ENCODE measurements around the gene UBL7. TPM values are rescaled to one million over a fixed set of nuclear protein-coding genes. Genes with fewer than 3 reads are reported as not detected.
A peak's percentile ranks its signal among the peaks of the same experiment; 100 is the strongest.

UBL7 gene
- polyA plus RNA-seq, 3 donors: 43.4 to 103 (median 95.1) TPM

DNA sequence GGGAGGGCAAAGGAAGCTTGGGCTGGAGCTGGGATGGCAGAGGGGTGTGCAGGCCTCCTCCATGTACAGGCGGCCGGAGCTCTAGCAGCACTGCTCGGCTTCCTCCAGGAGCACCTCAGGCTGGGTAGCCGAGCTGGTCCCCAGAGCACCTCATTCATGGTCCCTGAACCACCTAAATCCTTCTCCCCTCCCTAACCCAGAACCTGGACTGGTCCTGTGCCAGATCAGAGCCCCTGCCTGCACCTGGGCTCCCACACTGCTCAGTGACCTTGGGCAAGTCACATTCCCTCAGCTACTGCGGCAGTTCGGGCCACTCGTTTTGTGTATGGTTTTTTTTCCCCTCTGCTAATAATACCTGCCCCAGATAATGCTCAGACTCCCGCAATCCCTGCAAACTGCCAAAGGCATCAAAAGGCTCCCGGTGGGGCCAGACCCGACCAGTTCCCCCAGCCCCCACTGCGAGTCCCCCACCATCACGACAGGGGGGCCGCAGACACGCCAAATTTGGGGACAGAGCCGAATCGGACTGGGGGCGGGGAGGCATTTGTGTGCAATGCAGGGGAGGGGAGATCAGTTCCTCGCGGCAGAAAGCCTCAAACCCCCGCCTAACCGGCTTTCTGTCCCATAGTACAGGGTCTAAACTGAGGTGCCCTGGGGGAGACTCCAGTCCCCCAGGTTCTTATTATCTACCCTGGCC, 28.5 kb downstream of the UBL7 start:
- no peak overlapping the region for H3K27ac ChIP-seq (ENCODE audit: low read depth in 1 of 2, low read length in 2 of 2)
- Mint-ChIP-seq H3K27ac (peak overlapping the region in 1 of 7 donors; percentile 50), H3K4me3 (peak overlapping the region; percentile 67 to 72), H3K9me3 (peaks cover 0 to 17% (median 0%) of the 10 kb centered on the region in 7 donors), H3K36me3 (peaks cover 0 to 11% of the 10 kb centered on the region in 2 donors), H3K27me3 (ENCODE audit: low read depth in 3 of 3) (peaks cover 23 to 51% (median 29%) of the 10 kb centered on the region in 3 donors), H3K4me1 (peaks cover 43% of the 10 kb centered on the region)
- no peaks in the 10 kb centered on the region for H3K36me3 ChIP-seq (replicated peaks in 1 of 2; ENCODE audit: control insufficient read depth in 1 of 2, insufficient read depth in 2 of 2, low read length in 2 of 2)
- H3K4me2 ChIP-seq (replicated peaks; ENCODE audit: extremely low read depth, low read length, poor library complexity, severe bottlenecking): peak overlapping the region; percentile 78
- TF ChIP-seq, protein P1, sequence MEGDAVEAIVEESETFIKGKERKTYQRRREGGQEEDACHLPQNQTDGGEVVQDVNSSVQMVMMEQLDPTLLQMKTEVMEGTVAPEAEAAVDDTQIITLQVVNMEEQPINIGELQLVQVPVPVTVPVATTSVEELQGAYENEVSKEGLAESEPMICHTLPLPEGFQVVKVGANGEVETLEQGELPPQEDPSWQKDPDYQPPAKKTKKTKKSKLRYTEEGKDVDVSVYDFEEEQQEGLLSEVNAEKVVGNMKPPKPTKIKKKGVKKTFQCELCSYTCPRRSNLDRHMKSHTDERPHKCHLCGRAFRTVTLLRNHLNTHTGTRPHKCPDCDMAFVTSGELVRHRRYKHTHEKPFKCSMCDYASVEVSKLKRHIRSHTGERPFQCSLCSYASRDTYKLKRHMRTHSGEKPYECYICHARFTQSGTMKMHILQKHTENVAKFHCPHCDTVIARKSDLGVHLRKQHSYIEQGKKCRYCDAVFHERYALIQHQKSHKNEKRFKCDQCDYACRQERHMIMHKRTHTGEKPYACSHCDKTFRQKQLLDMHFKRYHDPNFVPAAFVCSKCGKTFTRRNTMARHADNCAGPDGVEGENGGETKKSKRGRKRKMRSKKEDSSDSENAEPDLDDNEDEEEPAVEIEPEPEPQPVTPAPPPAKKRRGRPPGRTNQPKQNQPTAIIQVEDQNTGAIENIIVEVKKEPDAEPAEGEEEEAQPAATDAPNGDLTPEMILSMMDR (IDR thresholded peaks at IDR 0.05): no peak
- no peak overlapping the region for H3K9ac ChIP-seq (ENCODE audit: insufficient read depth, low read length, poor library complexity, severe bottlenecking)
- intact Hi-C loops (cut with micrococcal nuclease): no loop called here
- H3K4me1 ChIP-seq (ENCODE audit: control insufficient read depth in 1 of 2, insufficient read depth in 2 of 2, low read length in 2 of 2): peaks cover 38 to 48% of the 10 kb centered on the region in 2 donors
- H3K4me3 ChIP-seq (replicated peaks in 1 of 3; ENCODE audit: low read depth in 2 of 3, low read length in 3 of 3): peak overlapping the region in 1 of 3 experiments; percentile 80
- no peaks in the 10 kb centered on the region for H4K20me1 ChIP-seq (ENCODE audit: insufficient read depth, low read length)
- H3K9me3 ChIP-seq (replicated peaks in 1 of 2; ENCODE audit: control insufficient read depth in 1 of 2, insufficient read depth in 1 of 2, low read length in 2 of 2): peaks cover 0 to 7% of the 10 kb centered on the region in 2 donors
- no peak overlapping the region for H2AFZ ChIP-seq (ENCODE audit: insufficient read depth, low read depth, low read length, poor library complexity, severe bottlenecking)
- DNase-seq: no peak
- peaks cover 16 to 28% of the 10 kb centered on the region in 2 donors for H3K27me3 ChIP-seq (ENCODE audit: control insufficient read depth in 2 of 2, insufficient read depth in 2 of 2, low read length in 2 of 2)
- no peaks in the 10 kb centered on the region for H3K79me2 ChIP-seq (ENCODE audit: insufficient read depth, low read length)
- 67% methylated on average over 8 of the region's 21 CpGs for WGBS (ENCODE audit: insufficient coverage)

DNA sequence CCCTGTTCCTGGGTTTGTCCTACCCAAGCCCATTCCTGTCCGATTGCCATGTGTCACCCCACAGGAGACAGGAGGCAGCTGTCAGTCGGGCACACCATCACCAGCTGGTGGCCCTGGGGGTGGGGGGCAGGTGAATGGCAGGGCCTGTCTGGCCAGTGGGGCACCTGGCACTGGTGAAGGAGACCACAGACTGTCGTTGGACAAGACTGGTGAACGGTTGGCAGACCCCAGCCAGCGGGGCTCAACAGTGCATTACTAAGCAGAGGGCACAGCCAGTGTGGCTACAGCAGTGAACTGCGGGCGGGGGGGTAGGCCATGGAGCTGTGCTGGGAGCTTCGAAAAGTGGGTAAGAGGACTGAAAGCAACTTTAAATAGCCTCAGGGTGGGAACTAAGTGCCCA, 29.3 kb downstream of the UBL7 start:
- H3K4me3 Mint-ChIP-seq: peak overlapping the region in 1 of 2 donors; percentile 72
- Histone ChIP-seq H3K4me3 (replicated peaks in 1 of 3; ENCODE audit: low read depth in 2 of 3, low read length in 3 of 3) (no peak overlapping the region), H3K9me3 (replicated peaks in 1 of 2; ENCODE audit: control insufficient read depth in 1 of 2, insufficient read depth in 1 of 2, low read length in 2 of 2) (peaks cover 0 to 7% of the 10 kb centered on the region in 2 donors), H3K4me1 (ENCODE audit: control insufficient read depth in 1 of 2, insufficient read depth in 2 of 2, low read length in 2 of 2) (peaks cover 38 to 48% of the 10 kb centered on the region in 2 donors), H3K4me2 (replicated peaks; ENCODE audit: extremely low read depth, low read length, poor library complexity, severe bottlenecking) (no peak overlapping the region), H3K79me2 (ENCODE audit: insufficient read depth, low read length) (no peaks in the 10 kb centered on the region), H3K27me3 (ENCODE audit: control insufficient read depth in 2 of 2, insufficient read depth in 2 of 2, low read length in 2 of 2) (peaks cover 16 to 28% of the 10 kb centered on the region in 2 donors), H4K20me1 (ENCODE audit: insufficient read depth, low read length) (no peaks in the 10 kb centered on the region), H2AFZ (ENCODE audit: insufficient read depth, low read depth, low read length, poor library complexity, severe bottlenecking) (no peak overlapping the region), H3K36me3 (replicated peaks in 1 of 2; ENCODE audit: control insufficient read depth in 1 of 2, insufficient read depth in 2 of 2, low read length in 2 of 2) (no peaks in the 10 kb centered on the region), H3K9ac (ENCODE audit: insufficient read depth, low read length, poor library complexity, severe bottlenecking) (no peak overlapping the region), H3K27ac (ENCODE audit: low read depth in 1 of 2, low read length in 2 of 2) (no peak overlapping the region)
- peak overlapping the region in 1 of 7 donors; percentile 33 for H3K27ac Mint-ChIP-seq
- peaks cover 43% of the 10 kb centered on the region for H3K4me1 Mint-ChIP-seq
- H3K27me3 Mint-ChIP-seq (ENCODE audit: low read depth in 3 of 3): peaks cover 23 to 47% (median 26%) of the 10 kb centered on the region in 3 donors
- peaks cover 0 to 11% of the 10 kb centered on the region in 2 donors for H3K36me3 Mint-ChIP-seq
- intact Hi-C loops (cut with micrococcal nuclease): no loop called here
- no peak for DNase-seq
- peaks cover 0 to 17% (median 0%) of the 10 kb centered on the region in 7 donors for H3K9me3 Mint-ChIP-seq
- TF ChIP-seq, protein P1 (IDR thresholded peaks at IDR 0.05): no peak
- WGBS (ENCODE audit: insufficient coverage): 73% methylated on average over 7 of the region's 8 CpGs
